ENCODE results near the gene SMYD3. TPM values are rescaled to one million over a fixed set of nuclear protein-coding genes. Genes with fewer than 3 reads are reported as not detected.
A peak's percentile ranks its signal among the peaks of the same experiment; 100 is the strongest.

SMYD3 gene
- total and polyA plus RNA-seq, 9 of the 15 experiments (the other 6 are each of a cell fraction or from before 2014, with no cell fraction given): 128 to 440 (median 197) TPM

DNA sequence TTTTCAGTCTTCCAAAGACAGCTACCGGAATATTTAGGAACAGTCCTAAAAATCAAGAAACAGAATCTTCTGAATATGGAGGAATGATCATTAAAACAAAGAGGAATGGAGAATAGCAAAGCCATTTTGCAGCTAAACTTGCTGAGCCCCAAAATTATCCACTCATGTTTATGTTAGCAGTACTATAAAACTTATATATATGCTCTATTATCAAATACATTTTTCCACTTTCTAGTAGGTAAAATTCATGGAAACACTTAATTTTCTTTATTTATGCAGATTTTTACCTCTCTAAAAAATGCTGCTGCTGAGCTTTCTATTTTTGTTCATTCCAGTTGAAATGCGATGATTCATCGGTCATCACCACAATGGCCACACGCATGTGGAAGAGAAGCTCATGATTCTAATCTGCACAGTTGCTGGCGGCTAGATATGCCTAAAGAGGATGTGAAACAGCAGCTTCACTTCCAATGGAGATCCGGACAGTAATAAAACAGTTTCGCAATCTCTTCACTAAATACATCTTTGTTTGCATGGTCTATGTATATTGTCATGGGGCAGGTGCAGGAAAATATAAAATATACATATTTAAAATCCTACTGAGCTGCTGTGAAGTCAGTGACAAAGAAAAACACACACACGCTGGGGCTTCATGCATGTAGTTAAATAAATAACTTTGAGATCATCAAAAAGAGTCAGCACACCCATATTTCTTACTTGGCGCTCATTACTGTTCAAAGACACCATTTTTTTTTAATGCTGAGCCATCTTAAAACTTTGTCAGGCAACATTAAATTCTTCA, 292.2 kb downstream of the SMYD3 start (continued):
- TF ChIP-seq, protein P1, sequence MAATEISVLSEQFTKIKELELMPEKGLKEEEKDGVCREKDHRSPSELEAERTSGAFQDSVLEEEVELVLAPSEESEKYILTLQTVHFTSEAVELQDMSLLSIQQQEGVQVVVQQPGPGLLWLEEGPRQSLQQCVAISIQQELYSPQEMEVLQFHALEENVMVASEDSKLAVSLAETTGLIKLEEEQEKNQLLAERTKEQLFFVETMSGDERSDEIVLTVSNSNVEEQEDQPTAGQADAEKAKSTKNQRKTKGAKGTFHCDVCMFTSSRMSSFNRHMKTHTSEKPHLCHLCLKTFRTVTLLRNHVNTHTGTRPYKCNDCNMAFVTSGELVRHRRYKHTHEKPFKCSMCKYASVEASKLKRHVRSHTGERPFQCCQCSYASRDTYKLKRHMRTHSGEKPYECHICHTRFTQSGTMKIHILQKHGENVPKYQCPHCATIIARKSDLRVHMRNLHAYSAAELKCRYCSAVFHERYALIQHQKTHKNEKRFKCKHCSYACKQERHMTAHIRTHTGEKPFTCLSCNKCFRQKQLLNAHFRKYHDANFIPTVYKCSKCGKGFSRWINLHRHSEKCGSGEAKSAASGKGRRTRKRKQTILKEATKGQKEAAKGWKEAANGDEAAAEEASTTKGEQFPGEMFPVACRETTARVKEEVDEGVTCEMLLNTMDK (IDR thresholded peaks at IDR 0.05; ENCODE audit: borderline replicate concordance, insufficient read depth, low read depth, low read length, poor library complexity, severe bottlenecking): no peak
- TF ChIP-seq, protein P2, sequence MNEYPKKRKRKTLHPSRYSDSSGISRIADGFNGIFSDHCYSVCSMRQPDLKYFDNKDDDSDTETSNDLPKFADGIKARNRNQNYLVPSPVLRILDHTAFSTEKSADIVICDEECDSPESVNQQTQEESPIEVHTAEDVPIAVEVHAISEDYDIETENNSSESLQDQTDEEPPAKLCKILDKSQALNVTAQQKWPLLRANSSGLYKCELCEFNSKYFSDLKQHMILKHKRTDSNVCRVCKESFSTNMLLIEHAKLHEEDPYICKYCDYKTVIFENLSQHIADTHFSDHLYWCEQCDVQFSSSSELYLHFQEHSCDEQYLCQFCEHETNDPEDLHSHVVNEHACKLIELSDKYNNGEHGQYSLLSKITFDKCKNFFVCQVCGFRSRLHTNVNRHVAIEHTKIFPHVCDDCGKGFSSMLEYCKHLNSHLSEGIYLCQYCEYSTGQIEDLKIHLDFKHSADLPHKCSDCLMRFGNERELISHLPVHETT (CRISPR knock-in tag; conservative IDR thresholded peaks at IDR 0.05 in 1 of 2, IDR thresholded peaks at IDR 0.05 in 1 of 2): peak in 1 of 2 experiments; percentile 75; a peak in 2 of 4 replicates
- TF ChIP-seq, protein P3, sequence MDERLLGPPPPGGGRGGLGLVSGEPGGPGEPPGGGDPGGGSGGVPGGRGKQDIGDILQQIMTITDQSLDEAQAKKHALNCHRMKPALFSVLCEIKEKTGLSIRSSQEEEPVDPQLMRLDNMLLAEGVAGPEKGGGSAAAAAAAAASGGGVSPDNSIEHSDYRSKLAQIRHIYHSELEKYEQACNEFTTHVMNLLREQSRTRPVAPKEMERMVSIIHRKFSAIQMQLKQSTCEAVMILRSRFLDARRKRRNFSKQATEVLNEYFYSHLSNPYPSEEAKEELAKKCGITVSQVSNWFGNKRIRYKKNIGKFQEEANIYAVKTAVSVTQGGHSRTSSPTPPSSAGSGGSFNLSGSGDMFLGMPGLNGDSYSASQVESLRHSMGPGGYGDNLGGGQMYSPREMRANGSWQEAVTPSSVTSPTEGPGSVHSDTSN (CRISPR knock-in tag; IDR thresholded peaks at IDR 0.05; ENCODE audit: low read depth): no peak
- TF ChIP-seq, protein P3 (tag; conservative IDR thresholded peaks at IDR 0.05; ENCODE audit: low read depth): peak; percentile 80
- TF ChIP-seq KLF13 (tag; IDR thresholded peaks at IDR 0.05; ENCODE audit: borderline replicate concordance, low read depth) (no peak), NUFIP1 (IDR thresholded peaks at IDR 0.05; ENCODE audit: partially characterized antibody) (no peak), ZNF408 (CRISPR knock-in tag; IDR thresholded peaks at IDR 0.05; ENCODE audit: low read depth) (no peak), PTTG1 (tag; IDR thresholded peaks at IDR 0.05; ENCODE audit: low read depth) (no peak), CHD2 (IDR thresholded peaks at IDR 0.05; ENCODE audit: low read depth, low read length) (no peak), RCOR1 (IDR thresholded peaks at IDR 0.05; ENCODE audit: borderline replicate concordance in 1 of 2, low read depth in 2 of 2, low read length in 2 of 2) (peak; percentile 81 to 98; a peak in 3 of 4 replicates), ZBED1 (IDR thresholded peaks at IDR 0.05) (0 out of 2 replicates have a peak, but pooled peaks have one; percentile 69)
- TF ChIP-seq, protein P4, sequence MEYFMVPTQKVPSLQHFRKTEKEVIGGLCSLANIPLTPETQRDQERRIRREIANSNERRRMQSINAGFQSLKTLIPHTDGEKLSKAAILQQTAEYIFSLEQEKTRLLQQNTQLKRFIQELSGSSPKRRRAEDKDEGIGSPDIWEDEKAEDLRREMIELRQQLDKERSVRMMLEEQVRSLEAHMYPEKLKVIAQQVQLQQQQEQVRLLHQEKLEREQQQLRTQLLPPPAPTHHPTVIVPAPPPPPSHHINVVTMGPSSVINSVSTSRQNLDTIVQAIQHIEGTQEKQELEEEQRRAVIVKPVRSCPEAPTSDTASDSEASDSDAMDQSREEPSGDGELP (CRISPR knock-in tag; IDR thresholded peaks at IDR 0.05; ENCODE audit: borderline replicate concordance): peak; percentile 20; the same call in 1 of the 2 replicates
- TF ChIP-seq, protein P5, sequence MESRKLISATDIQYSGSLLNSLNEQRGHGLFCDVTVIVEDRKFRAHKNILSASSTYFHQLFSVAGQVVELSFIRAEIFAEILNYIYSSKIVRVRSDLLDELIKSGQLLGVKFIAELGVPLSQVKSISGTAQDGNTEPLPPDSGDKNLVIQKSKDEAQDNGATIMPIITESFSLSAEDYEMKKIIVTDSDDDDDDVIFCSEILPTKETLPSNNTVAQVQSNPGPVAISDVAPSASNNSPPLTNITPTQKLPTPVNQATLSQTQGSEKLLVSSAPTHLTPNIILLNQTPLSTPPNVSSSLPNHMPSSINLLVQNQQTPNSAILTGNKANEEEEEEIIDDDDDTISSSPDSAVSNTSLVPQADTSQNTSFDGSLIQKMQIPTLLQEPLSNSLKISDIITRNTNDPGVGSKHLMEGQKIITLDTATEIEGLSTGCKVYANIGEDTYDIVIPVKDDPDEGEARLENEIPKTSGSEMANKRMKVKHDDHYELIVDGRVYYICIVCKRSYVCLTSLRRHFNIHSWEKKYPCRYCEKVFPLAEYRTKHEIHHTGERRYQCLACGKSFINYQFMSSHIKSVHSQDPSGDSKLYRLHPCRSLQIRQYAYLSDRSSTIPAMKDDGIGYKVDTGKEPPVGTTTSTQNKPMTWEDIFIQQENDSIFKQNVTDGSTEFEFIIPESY (CRISPR knock-in tag; IDR thresholded peaks at IDR 0.05): no peak
- TF ChIP-seq, protein P6, sequence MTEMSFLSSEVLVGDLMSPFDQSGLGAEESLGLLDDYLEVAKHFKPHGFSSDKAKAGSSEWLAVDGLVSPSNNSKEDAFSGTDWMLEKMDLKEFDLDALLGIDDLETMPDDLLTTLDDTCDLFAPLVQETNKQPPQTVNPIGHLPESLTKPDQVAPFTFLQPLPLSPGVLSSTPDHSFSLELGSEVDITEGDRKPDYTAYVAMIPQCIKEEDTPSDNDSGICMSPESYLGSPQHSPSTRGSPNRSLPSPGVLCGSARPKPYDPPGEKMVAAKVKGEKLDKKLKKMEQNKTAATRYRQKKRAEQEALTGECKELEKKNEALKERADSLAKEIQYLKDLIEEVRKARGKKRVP (CRISPR knock-in tag; IDR thresholded peaks at IDR 0.05): peak; percentile 74; the same call in 1 of the 2 replicates

Data from K562 (cell line).